Motor neuron (in vitro differentiated cells): ENCODE data around the gene CCL20. TPM values are rescaled to one million over a fixed set of nuclear protein-coding genes. Genes with fewer than 3 reads are reported as not detected.

Source experiments
- ATAC-seq, 8 experiments: fragments of 200-7000 bp; cut with Tn5 transposase; replicated peaks in 6 of 8; 2 replicates each; pipeline ENCODE4 v1.8.0; 2021; ENCODE audit warnings: mild to moderate bottlenecking in 8 of 8, moderate library complexity in 8 of 8
- H3K27ac ChIP-seq, 2 donors: fragments of 250-450 bp; sonication (Bioruptor Pico); 2 replicates each; pipeline ENCODE4 v1.9.0; 2021; ENCODE audit warnings: antibody characterized with exemption in 2 of 2, mild to moderate bottlenecking in 2 of 2, moderate library complexity in 1 of 2
- H3K4me1 ChIP-seq, 2 donors: fragments of 250-450 bp; sonication (Bioruptor Pico); replicated peaks in 1 of 2; 2 replicates each; pipeline ENCODE4 v1.6.1; 2021; ENCODE audit warnings: antibody characterized with exemption in 2 of 2, mild to moderate bottlenecking in 2 of 2, moderate library complexity in 1 of 2
- H3K4me3 ChIP-seq, 5 donors: fragments of 250-450 bp; sonication (Bioruptor Pico); 2 replicates each; pipeline ENCODE4 v1.9.0; 2021; ENCODE audit warnings: antibody characterized with exemption in 5 of 5, mild to moderate bottlenecking in 5 of 5, moderate library complexity in 4 of 5
- WGBS, 10 experiments: fragments of 450-650 bp; shearing (Covaris generic); methylation state at CpG; one replicate each; pipeline ENCODE4 v1.0.0; 2022; 5-methylcytosine and 5-hydroxymethylcytosine counted together
- in situ Hi-C, 9 experiments: fragments of 400-800 bp; cut with MboI; loops; one replicate each; pipeline ENCODE4 v1.15.0; 2021; ENCODE audit warnings: low sequenced_read_pairs in 9 of 9, low pct_unique_long_range_greater_than_20kb in 2 of 9; ENCODE audit not compliant: unreplicated experiment in 9 of 9
- total RNA-seq, 8 experiments: library from RNA; unstranded; fragments of 300-600 nt; gene quantifications; 2 replicates each; pipeline versions ENCODE4 v1.2.3 to v1.2.4, GENCODE V29; 2022

Gene CCL20
- under 1 TPM in 2 of 8 experiments, not detected in 6; 0.16 to 0.38 TPM for total RNA-seq

DNA sequence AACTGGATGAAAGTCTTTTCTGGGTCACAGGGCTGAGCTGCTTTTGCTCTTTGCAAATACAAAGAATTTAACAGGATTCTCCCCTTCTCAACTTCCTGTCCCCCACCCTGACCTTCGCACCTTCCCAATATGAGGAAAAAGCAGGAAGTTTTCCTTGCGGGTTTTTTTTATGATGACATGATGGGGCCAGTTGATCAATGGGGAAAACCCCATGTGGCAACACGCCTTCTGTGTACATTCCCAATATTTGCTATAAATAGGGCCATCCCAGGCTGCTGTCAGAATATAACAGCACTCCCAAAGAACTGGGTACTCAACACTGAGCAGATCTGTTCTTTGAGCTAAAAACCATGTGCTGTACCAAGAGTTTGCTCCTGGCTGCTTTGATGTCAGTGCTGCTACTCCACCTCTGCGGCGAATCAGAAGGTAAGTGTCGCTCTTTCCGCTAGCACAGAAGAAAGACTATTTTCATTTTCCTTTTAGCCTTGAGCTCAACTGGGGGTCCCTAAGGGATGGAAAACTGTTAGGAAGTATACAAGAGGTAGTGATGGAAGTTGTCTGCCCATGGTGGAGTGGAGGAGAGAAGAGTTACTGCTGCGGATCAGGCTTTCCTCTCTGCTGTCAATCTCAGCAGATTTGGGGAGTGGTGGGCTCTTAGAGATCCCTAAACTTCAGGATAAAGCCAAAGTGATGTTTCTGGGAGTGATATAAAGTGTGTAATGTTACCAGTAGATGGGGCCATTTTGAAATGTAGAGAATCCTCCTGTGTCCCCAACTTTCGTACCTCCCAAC, at the start of gene CCL20:
TSS of gene CCL20 (plus strand) at position 281 of the 792 bp plus-strand sequence. CDS start at position 351, 70 bp downstream.
- 83 to 100% (median 93%) methylated on average over 1 to 8 of the region's 9 CpGs for WGBS, 10 experiments
- Histone ChIP-seq H3K27ac (no peak within 1 kb of the TSS), H3K4me3 (no peak within 1 kb of the TSS), H3K4me1 (no peaks in the 10 kb centered on the region)
- in situ Hi-C loops = no loop called here
- ATAC-seq = no peak

GRCh38 chr2:227765788-227766372, 47.8 kb upstream of the CCL20 start:
- Histone ChIP-seq H3K4me1 (no peaks in the 10 kb centered on the region), H3K4me3 (no peak overlapping the region), H3K27ac (no peak overlapping the region)
- in situ Hi-C loops = loop anchor here in 7 of 9 experiments (5.0 to 25.0 kb wide), 6 partner anchors 101 to 629 kb away; partner anchors contain the start of gene SCYGR5 (in 3 of the 7)
- 10 to 47% (median 26%) methylated on average over 2 to 4 of the region's 4 CpGs; no CpG with 5 or more reads in 1 of the 10 experiments for WGBS, 10 experiments
- ATAC-seq = no peak

GRCh38 chr2:227766373-227766883, 47.2 kb upstream of the CCL20 start:
- H3K27ac ChIP-seq = no peak overlapping the region
- in situ Hi-C loops = loop anchor here in 7 of 9 experiments (5.0 to 25.0 kb wide), 6 partner anchors 102 to 629 kb away; partner anchors contain the start of gene SCYGR5 (in 3 of the 7)

DNA sequence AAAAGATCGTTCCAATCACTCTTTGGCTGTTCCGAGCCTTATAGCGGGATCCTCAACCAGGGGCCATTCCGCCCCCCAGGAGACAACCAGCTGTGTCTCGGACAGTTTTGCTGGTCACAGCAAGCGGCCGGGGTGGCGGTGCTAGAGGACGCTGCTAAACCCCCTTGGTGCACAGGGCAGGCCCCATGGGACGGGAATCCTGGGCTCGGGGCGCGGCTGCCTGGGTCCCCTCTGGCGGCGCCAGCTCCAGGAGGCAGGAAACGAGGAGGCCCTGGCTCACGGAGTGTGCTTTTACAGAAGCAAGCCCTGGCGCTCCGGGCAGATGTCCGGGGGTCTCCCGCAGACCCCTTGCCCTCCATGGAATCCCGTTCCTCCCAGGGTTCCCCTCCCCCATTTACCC, 45.8 kb upstream of the CCL20 start:
- Histone ChIP-seq H3K4me3 (no peak overlapping the region), H3K27ac (no peak overlapping the region), H3K4me1 (no peaks in the 10 kb centered on the region)
- in situ Hi-C loops = loop anchor here in 7 of 9 experiments (5.0 to 25.0 kb wide), 6 partner anchors 103 to 631 kb away; partner anchors contain the start of gene SCYGR5 (in 3 of the 7)
- no peak for ATAC-seq
- WGBS, 10 experiments = 90 to 100% methylated on average over 1 to 2 of the region's 22 CpGs; no CpG with 5 or more reads in 8 of the 10 experiments

More at GRCh38 chr2:227766373-227766883, 47.2 kb upstream of the CCL20 start:
- 0 to 49% (median 23%) methylated on average over 2 to 10 of the region's 11 CpGs; no CpG with 5 or more reads in 1 of the 10 experiments for WGBS, 10 experiments
- H3K4me1 ChIP-seq = no peaks in the 10 kb centered on the region
- H3K4me3 ChIP-seq = no peak overlapping the region
- peak; percentile 91 to 100 (median 94) for ATAC-seq

- H3K4me3 ChIP-seq = no peak overlapping the region
- no peak for ATAC-seq
- no peaks in the 10 kb centered on the region for H3K4me1 ChIP-seq
- 27 to 100% (median 57%) methylated on average over 1 to 5 of the region's 5 CpGs; no CpG with 5 or more reads in 2 of the 10 experiments for WGBS, 10 experiments
- in situ Hi-C loops = loop anchor here in 7 of 9 experiments (25.0 kb wide), 4 partner anchors 110 to 635 kb away; partner anchors contain the start of gene SCYGR5 (in 2 of the 7)
- no peak overlapping the region for H3K27ac ChIP-seq
Observed at GRCh38 chr2:227772197-227772661, 41.4 kb upstream of the CCL20 start.

DNA sequence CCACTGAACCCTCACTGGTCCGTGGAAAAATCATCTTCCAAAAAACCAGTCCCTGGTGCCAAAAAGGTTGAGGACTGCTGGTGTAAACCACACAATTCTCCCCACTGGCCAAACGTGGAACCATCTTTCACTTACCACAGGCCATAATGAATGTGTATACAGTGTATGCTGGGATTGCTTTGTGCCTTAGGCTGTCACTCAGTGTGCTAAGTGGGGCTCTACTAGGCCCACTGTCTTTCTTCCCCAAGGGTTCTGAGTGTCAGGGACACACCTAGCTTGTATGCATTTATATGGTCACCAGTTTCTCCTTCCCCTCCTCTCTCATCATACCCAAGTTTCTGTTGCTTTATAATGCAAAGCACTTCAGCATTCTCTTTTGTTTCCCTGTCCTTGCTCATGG, 40.7 kb upstream of the CCL20 start:
- in situ Hi-C loops = loop anchor here in 7 of 9 experiments (25.0 kb wide), 4 partner anchors 111 to 636 kb away; partner anchors contain the start of gene SCYGR5 (in 2 of the 7)
- WGBS, 10 experiments = 0 to 80% (median 39%) methylated on average over 1 of the region's 2 CpGs; no CpG with 5 or more reads in 6 of the 10 experiments
- no peak overlapping the region for H3K27ac ChIP-seq
- ATAC-seq = peak in 4 of 8 experiments; percentile 20 to 69 (median 54)
- no peaks in the 10 kb centered on the region for H3K4me1 ChIP-seq
- no peak overlapping the region for H3K4me3 ChIP-seq

DNA sequence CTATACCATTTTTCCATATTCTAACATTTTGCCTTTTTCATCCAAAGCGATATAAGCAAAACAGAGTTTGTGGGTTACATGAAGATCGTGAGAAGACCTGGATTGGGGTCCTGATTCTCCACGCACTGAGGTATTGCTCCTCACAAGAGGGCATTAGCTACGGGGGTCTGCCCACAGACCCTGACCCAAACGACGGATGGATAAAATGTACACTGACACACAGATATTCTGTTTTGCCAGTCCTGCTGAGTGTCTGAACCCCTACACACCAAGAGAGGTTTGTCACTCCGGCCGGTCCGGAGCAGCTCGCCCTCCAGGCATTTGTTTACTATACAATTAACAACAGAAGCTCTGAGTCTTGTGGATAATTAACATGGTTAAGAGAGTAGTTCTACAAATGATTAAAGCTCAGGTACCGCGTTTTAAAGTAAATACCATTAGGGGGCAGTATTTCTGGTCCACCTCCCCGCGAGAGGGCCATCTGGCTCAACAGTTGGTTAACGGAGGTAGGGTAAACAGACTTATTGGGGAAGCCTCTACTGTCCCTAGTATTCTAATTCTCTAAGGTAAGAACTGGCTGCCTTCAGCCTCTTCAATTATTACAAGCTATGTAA, 39.5 kb upstream of the CCL20 start:
- in situ Hi-C loops = loop anchor here in 7 of 9 experiments (25.0 kb wide), 4 partner anchors 112 to 637 kb away; partner anchors contain the start of gene SCYGR5 (in 2 of the 7)
- no peaks in the 10 kb centered on the region for H3K4me1 ChIP-seq
- no peak overlapping the region for H3K27ac ChIP-seq
- ATAC-seq = no peak
- WGBS, 10 experiments = 5 to 80% (median 68%) methylated on average over 1 to 11 of the region's 15 CpGs; no CpG with 5 or more reads in 1 of the 10 experiments
- no peak overlapping the region for H3K4me3 ChIP-seq

DNA sequence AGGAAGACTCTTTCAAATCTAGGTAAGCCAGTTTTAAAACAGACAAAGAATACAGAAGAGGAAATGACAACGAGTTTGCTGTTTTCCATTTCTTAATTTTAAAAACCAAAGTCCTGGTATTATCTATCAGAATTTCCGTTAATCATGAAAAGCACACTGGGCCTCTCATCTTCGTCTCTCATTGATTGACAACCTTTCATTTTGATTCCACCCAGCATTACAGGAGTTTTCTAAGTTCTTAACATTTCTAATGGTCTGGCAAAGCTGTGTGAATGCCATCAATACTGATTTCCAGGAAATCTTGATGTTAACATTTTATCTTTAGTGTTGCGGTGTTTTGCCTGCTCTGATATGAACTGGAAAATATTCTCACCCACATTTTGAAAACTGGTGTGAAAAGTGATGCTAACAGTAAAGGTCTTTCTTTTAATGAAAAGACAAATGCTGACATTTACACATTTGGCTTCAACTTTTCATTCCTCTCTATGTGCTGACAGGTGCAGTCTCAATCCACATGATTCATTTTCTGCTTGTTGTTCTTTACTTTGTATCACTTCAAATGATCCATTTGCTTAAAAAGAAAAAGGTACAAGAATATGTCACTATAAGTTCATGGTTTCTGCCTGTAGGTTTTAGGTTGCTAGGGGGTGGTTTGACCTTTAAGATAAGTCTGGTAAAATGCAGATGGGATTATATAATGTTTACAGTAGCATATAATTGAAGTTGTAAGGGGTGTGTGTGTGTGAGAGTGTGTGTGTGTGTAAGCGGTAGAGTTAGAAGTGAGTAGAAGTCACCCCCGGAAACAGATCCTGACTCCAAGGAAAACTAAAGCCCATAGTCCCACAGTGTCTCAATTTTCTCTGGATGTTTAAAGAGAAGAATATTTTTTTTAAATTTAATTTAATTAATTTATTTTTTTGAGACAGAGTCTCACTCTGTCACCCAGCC, 38.5 kb upstream of the CCL20 start:
- 55 to 97% (median 85%) methylated on average over 2 to 6 of the region's 6 CpGs; no CpG with 5 or more reads in 1 of the 10 experiments for whole genome bisulfite sequencing, 10 experiments
- no peak for ATAC-seq
- Histone ChIP-seq H3K4me3 (no peak overlapping the region), H3K27ac (no peak overlapping the region), H3K4me1 (no peaks in the 10 kb centered on the region)
- in situ Hi-C loops = loop anchor here in 7 of 9 experiments (25.0 kb wide), 4 partner anchors 113 to 638 kb away; partner anchors contain the start of gene SCYGR5 (in 2 of the 7)

GRCh38 chr2:227780981-227781615, 32.5 kb upstream of the CCL20 start:
- WGBS, 10 experiments = 0 to 89% (median 71%) methylated on average over 1 to 14 of the region's 14 CpGs; no CpG with 5 or more reads in 2 of the 10 experiments
- no peak overlapping the region for H3K4me3 ChIP-seq
- H3K4me1 ChIP-seq = no peaks in the 10 kb centered on the region
- no peak for ATAC-seq
- no peak overlapping the region for H3K27ac ChIP-seq
- in situ Hi-C loops = loop anchor here in 1 of 9 experiments (10.0 kb wide), 1 partner anchor 84 kb away; no protein-coding TSS in a partner anchor

GRCh38 chr2:227781841-227782240, 31.8 kb upstream of the CCL20 start:
- in situ Hi-C loops = loop anchor here in 1 of 9 experiments (10.0 kb wide), 1 partner anchor 83 kb away; no protein-coding TSS in a partner anchor
- no peak overlapping the region for H3K4me3 ChIP-seq
- no peaks in the 10 kb centered on the region for H3K4me1 ChIP-seq
- 64 to 100% (median 88%) methylated on average over 1 to 7 of the region's 8 CpGs; no CpG with 5 or more reads in 3 of the 10 experiments for WGBS, 10 experiments
- ATAC-seq = no peak
- no peak overlapping the region for H3K27ac ChIP-seq

- 62 to 94% (median 77%) methylated on average over 2 to 4 of the region's 5 CpGs; no CpG with 5 or more reads in 6 of the 10 experiments for WGBS, 10 experiments
- ATAC-seq = no peak
- Histone ChIP-seq H3K4me3 (no peak overlapping the region), H3K4me1 (no peaks in the 10 kb centered on the region), H3K27ac (no peak overlapping the region)
- in situ Hi-C loops = loop anchor here in 1 of 9 experiments (10.0 kb wide), 1 partner anchor 82 kb away; no protein-coding TSS in a partner anchor
Observed at GRCh38 chr2:227782804-227783203, 30.8 kb upstream of the CCL20 start.
